GM20000 (cell line): ENCODE data around the gene RDH11.

Experiments
- DNase-seq: peaks from one replicate; pipeline ENCODE4 v3.0.0; 2012; ENCODE audit warnings: low spot score
- TF ChIP-seq, protein P1 (sequence below): IDR thresholded peaks from 2 replicates; pipeline ENCODE4 v1.5.1; 2012; ENCODE audit warnings: mild to moderate bottlenecking, control low read depth; ENCODE audit errors: extremely low read depth, missing control alignments

RDH11 gene

GRCh38 chr14:67645414-67645813 lies 50.1 kb downstream of the RDH11 start:
- DNase-seq: no peak
- TF ChIP-seq, protein P1, sequence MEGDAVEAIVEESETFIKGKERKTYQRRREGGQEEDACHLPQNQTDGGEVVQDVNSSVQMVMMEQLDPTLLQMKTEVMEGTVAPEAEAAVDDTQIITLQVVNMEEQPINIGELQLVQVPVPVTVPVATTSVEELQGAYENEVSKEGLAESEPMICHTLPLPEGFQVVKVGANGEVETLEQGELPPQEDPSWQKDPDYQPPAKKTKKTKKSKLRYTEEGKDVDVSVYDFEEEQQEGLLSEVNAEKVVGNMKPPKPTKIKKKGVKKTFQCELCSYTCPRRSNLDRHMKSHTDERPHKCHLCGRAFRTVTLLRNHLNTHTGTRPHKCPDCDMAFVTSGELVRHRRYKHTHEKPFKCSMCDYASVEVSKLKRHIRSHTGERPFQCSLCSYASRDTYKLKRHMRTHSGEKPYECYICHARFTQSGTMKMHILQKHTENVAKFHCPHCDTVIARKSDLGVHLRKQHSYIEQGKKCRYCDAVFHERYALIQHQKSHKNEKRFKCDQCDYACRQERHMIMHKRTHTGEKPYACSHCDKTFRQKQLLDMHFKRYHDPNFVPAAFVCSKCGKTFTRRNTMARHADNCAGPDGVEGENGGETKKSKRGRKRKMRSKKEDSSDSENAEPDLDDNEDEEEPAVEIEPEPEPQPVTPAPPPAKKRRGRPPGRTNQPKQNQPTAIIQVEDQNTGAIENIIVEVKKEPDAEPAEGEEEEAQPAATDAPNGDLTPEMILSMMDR: no peak

DNA sequence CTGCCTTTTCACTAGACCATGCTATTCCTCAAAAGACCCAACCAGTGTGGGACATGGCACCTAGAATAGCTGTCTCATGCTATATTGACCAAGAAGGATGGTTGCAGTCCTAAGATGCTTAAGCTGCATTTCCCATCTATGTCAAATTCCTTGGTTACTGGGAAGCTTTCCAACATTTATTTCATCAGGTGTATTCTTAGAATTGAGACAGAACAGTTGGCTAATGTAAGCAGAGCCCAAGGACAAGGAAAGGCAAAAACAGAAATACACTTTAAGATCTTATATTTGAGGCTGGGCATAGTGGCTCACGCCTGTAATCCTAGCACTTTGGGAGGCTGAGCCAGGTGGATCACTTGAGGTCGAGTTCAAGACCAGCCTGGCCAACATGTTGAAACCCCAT lies 51.1 kb downstream of the RDH11 start:
- DNase-seq: no peak
- TF ChIP-seq, protein P1: no peak

GRCh38 chr14:67643713-67644112 lies 51.9 kb downstream of the RDH11 start:
- TF ChIP-seq, protein P1: no peak
- DNase-seq: no peak

- no peak for DNase-seq
- TF ChIP-seq, protein P1: no peak
These were observed 53.4 kb downstream of the RDH11 start for GRCh38 chr14:67641902-67642749.

- TF ChIP-seq, protein P1: no peak
- DNase-seq: no peak
These were observed 54.1 kb downstream of the RDH11 start for GRCh38 chr14:67641480-67641879.

DNA sequence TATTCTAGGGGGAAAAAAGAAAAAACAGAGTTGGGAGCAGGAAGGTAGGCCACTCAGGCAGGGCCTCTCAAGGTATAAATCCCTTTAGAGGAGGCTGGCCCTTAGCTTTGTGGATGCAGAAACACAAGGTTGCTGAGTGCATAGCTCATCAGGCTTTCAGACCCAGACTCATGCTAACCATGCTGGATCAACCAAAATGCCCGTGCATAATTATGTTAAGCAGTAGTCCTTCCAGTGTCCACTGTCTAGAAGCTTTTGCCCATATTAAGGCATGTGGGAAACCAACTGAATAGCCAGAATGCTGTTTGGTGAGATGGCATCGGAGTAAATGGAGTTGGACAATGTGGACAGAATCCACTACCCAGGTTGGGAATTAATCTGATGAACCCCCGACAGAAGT lies 56.9 kb downstream of the RDH11 start:
- TF ChIP-seq, protein P1: no peak
- no peak for DNase-seq

DNA sequence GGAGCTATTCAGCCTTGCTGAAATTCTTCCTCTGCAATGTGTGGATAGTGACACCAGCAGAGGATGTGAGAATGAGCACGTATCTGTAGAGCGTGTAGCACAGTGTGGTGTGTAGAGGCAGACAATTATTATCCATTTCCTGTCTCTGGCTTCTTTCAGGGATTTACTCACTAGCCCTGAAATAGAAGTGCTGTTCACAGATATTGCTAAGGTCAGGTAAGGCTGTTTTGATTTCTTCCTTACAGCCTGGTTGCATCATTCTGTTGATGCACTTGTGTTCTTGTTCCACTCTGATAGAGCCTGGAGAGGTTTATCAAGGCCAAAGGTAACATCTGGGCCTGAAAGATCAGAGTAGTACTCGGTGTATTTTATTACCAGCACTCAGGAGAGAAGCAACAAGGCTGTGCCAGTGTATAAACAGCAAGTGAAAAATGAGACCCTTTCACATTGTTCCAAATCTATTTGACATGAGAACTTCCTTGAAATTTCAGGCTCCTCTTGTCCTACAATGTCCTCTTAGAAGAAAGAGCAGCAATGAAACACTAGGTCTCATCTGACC lies 59.1 kb downstream of the RDH11 start:
- TF ChIP-seq, protein P1: no peak

More for the DNA sequence above, 59.1 kb downstream of the RDH11 start:
- no peak for DNase-seq
